Measurements from ENCODE around the gene SLC2A3.
"Not testable (repeated sequence)": the region's sequence is repeated elsewhere in the genome, so short reads cannot be mapped to it uniquely, and the experiment has no call there.

GRCh38 chr12:7977351-7978124 lies 41.6 kb upstream of the SLC2A3 start:
- not testable (repeated sequence) for TF ChIP-seq CTCF, POLR2A (IDR thresholded peaks at IDR 0.05)

Measured in esophagus squamous epithelium (tissue), 4 donors.